Adrenal gland (tissue), 12 donors: ENCODE results near the gene FAM53B. TPM values are rescaled to one million over a fixed set of nuclear protein-coding genes. Genes with fewer than 3 reads are reported as not detected.

ENCODE experiments used
- DNase-seq, 7 donors: peaks; one replicate each; pipeline ENCODE4 v3.0.0-alpha.2; 2019 to 2020
- H3K27ac ChIP-seq, 5 donors: fragments of 200-600 bp; sonication (generic) in 4 of 5; 1 replicate in 3 of 5; 2 replicates in 2 of 5; pipeline versions ENCODE4 v1.5.1 to v1.8.0; 2016 to 2020; ENCODE audit warnings: mild to moderate bottlenecking in 1 of 5
- H3K27me3 ChIP-seq: fragments of 200-600 bp; 2 replicates; pipeline ENCODE4 v1.8.0; 2021
- H3K36me3 ChIP-seq, 2 donors: fragments of 200-600 bp; replicated peaks in 1 of 2; 1 replicate in 1 of 2; 2 replicates in 1 of 2; pipeline versions ENCODE4 v1.5.1 to v1.8.0; 2018 to 2022
- H3K4me1 ChIP-seq, 2 donors: fragments of 200-600 bp; replicated peaks in 1 of 2; 1 replicate in 1 of 2; 2 replicates in 1 of 2; pipeline versions ENCODE4 v1.5.1 to v1.8.0; 2018 to 2021
- H3K4me3 ChIP-seq, 4 donors: fragments of 200-600 bp; sonication (generic) in 3 of 4; one replicate each; pipeline ENCODE4 v1.5.1; 2016 to 2018
- H3K9me3 ChIP-seq, 3 donors: fragments of 200-600 bp; sonication (generic) in 1 of 3; replicated peaks in 1 of 3; 1 replicate in 2 of 3; 2 replicates in 1 of 3; pipeline versions ENCODE4 v1.5.1 to v1.8.0; 2016 to 2021
- POLR2A ChIP-seq, 2 donors: fragments of 450-650 bp; IDR thresholded peaks; one replicate each; pipeline ENCODE4 v1.6.1; 2017; ENCODE audit warnings: antibody characterized with exemption in 2 of 2, mild to moderate bottlenecking in 2 of 2, moderate library complexity in 1 of 2
- WGBS, 4 donors: extraction: QIAGEN DNeasy Blood & Tissue Kit in 2 of 4; methylation state at CpG; one replicate each; pipeline versions ENCODE4 v1.1.5 to v1.1.7; 2013 to 2017; 5-methylcytosine and 5-hydroxymethylcytosine counted together
- intact Hi-C, 2 donors: fragments of 100-400 bp; cut with DNase I; formaldehyde crosslinking; loops; one replicate each; pipeline versions ENCODE4 v1.14.1 to v1.15.0; 2022 to 2023
- polyA plus RNA-seq, 3 donors: library from polyadenylated mRNA; stranded (reverse); fragments of 200-250 nt in 2 of 3; fragments of 350-450 nt in 1 of 3; fragmentation: Illumina TruSeq in 1 of 3; extraction: RNeasy Lipid Tissue Mini Kit (QIAGEN cat#74804) in 1 of 3; gene quantifications; one replicate each; pipeline ENCODE4 v1.2.3, GENCODE V29; 2013 to 2014
- total RNA-seq, 9 donors: library from RNA; depleted of rRNA in 4 of 9; stranded (reverse); fragments of >200 nt in 4 of 9; fragments of 120-200 nt in 1 of 9; fragmentation: NEBNext Ultra II Directional in 1 of 9; extraction: Animal tissue kit (Norgen Biotek cat#: 25700) in 1 of 9; gene quantifications; one replicate each; pipeline versions ENCODE4 v1.1.0 to v1.2.4, GENCODE V29; 2013 to 2023
- TF ChIP-seq, protein P1 (sequence below), 6 experiments: fragments of 450-650 bp in 4 of 6; fragments of 200-600 bp in 2 of 6; sonication (generic) in 1 of 6; IDR thresholded peaks; 1 replicate in 5 of 6; 2 replicates in 1 of 6; pipeline versions ENCODE4 v1.5.1 to v1.8.0; 2016 to 2021; ENCODE audit warnings: antibody characterized with exemption in 6 of 6, mild to moderate bottlenecking in 2 of 6, moderate library complexity in 1 of 6
- donor health status: healthy with polysubstance abuse.
- donor health status: Bipolar disorder and iron deficiency.
- donor health status: DM: yes; HTN: yes; CAD: no.
- donor health status: DM: no; HTN: no; CAD: no.
- donor health status: DM: no; HTN: no; CAD: no.
- donor health status: DM: yes; HTN: yes; CAD: no.

FAM53B gene
- total and polyA plus RNA-seq, 12 donors = 15.1 to 90.9 (median 65.5) TPM

DNA sequence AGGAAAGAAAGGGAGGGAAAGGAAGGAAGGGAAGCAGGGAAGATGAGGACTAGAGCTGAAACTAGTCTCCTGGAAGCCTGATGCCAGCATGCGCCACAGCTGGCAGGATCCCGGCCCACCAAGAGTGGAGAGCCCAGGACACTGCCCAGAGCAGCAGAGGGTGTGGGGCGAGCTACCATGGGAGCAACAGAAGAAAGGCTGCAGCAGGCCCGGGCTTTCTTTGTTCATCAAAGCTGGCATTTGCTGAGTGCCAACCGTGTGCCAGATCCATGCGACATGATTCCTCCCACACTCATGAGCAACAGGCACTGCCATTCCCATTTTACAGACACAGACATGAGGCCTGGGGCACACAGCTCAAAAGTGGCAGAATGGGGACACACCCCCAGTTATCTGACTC lies 68.9 kb downstream of the FAM53B start:
- Histone ChIP-seq H3K4me3 (no peak overlapping the region), H3K27me3 (no peaks in the 10 kb centered on the region), H3K27ac (peak overlapping the region in 4 of 5 donors; percentile 46 to 82 (median 80)), H3K36me3 (no peaks in the 10 kb centered on the region), H3K9me3 (no peaks in the 10 kb centered on the region), H3K4me1 (peaks cover 46 to 96% of the 10 kb centered on the region in 2 donors)
- WGBS, 4 donors = 67 to 80% (median 73%) methylated on average over 3 to 6 of the region's 6 CpGs
- intact Hi-C loops = no loop called here
- TF ChIP-seq POLR2A (IDR thresholded peaks at IDR 0.05) = no peak
- TF ChIP-seq, protein P1, sequence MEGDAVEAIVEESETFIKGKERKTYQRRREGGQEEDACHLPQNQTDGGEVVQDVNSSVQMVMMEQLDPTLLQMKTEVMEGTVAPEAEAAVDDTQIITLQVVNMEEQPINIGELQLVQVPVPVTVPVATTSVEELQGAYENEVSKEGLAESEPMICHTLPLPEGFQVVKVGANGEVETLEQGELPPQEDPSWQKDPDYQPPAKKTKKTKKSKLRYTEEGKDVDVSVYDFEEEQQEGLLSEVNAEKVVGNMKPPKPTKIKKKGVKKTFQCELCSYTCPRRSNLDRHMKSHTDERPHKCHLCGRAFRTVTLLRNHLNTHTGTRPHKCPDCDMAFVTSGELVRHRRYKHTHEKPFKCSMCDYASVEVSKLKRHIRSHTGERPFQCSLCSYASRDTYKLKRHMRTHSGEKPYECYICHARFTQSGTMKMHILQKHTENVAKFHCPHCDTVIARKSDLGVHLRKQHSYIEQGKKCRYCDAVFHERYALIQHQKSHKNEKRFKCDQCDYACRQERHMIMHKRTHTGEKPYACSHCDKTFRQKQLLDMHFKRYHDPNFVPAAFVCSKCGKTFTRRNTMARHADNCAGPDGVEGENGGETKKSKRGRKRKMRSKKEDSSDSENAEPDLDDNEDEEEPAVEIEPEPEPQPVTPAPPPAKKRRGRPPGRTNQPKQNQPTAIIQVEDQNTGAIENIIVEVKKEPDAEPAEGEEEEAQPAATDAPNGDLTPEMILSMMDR (IDR thresholded peaks at IDR 0.05) = no peak
- DNase-seq = no peak

DNA sequence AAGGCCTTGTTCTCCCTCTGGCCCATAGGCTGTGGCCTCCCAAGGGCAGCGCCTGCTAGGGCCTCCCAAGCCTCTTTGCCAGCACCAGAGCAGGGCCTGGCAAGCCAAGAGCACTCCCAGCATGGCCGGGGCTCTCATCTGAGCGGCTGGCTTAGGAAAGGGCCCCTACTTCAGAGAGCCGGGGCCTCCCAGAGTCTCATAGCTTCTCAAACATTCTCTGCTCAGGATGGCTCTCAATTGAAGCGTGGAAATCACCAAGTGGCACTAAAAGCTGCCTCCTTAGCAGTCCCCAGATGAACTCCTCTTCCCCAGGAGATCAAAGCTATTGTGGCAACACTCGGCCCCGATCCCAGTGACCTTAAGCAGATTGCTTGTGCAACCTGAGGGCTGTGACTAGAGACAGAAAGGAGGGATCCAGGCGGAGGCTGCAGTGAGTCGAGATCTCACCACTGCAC lies 69.4 kb downstream of the FAM53B start:
- WGBS, 4 donors = 31 to 55% (median 49%) methylated on average over 2 to 9 of the region's 9 CpGs
- DNase-seq = peak; percentile 61 to 93 (median 92)
- H3K36me3 ChIP-seq = no peaks in the 10 kb centered on the region
- no peaks in the 10 kb centered on the region for H3K9me3 ChIP-seq
- H3K4me3 ChIP-seq = no peak overlapping the region
- TF ChIP-seq, protein P1 (IDR thresholded peaks at IDR 0.05) = no peak
- TF ChIP-seq POLR2A (IDR thresholded peaks at IDR 0.05) = peak in 1 of 2 donors; percentile 64
- intact Hi-C loops = no loop called here
- H3K4me1 ChIP-seq = peaks cover 41 to 91% of the 10 kb centered on the region in 2 donors
- H3K27ac ChIP-seq = peak overlapping the region in 4 of 5 donors; percentile 46 to 82 (median 80)
- H3K27me3 ChIP-seq = no peaks in the 10 kb centered on the region

DNA sequence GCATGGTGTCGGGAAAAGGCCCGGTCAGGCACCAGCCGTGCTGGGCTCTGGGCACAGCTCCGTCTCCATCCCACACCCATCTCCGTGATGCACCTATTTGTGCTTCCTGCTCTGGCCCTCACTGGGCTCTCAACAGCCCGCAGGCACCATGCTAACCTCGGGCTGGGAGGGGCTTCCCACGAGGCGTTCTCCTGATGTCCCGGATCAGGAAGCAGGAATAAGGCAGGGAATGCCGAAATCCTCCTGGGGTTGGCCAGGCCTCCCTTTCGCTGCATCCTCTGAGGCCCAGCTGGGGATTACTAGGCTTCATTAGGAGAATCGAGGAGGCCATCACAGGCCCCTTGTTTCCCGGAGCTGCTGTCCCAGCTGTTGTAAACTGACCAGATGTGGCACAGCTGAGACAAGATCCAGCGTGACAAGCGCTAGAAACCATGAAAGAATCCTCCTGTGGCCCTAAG lies 72.0 kb downstream of the FAM53B start:
- Histone ChIP-seq H3K4me1 (peaks cover 16 to 86% of the 10 kb centered on the region in 2 donors), H3K4me3 (no peak overlapping the region), H3K36me3 (no peaks in the 10 kb centered on the region), H3K27ac (peak overlapping the region in 2 of 5 donors; percentile 79 to 82), H3K27me3 (no peaks in the 10 kb centered on the region), H3K9me3 (no peaks in the 10 kb centered on the region)
- intact Hi-C loops = no loop called here
- 70 to 81% (median 79%) methylated on average over 1 to 16 of the region's 16 CpGs for WGBS, 4 donors
- DNase-seq = no peak
- no peak for TF ChIP-seq POLR2A (IDR thresholded peaks at IDR 0.05)
- TF ChIP-seq, protein P1 (IDR thresholded peaks at IDR 0.05) = no peak

DNA sequence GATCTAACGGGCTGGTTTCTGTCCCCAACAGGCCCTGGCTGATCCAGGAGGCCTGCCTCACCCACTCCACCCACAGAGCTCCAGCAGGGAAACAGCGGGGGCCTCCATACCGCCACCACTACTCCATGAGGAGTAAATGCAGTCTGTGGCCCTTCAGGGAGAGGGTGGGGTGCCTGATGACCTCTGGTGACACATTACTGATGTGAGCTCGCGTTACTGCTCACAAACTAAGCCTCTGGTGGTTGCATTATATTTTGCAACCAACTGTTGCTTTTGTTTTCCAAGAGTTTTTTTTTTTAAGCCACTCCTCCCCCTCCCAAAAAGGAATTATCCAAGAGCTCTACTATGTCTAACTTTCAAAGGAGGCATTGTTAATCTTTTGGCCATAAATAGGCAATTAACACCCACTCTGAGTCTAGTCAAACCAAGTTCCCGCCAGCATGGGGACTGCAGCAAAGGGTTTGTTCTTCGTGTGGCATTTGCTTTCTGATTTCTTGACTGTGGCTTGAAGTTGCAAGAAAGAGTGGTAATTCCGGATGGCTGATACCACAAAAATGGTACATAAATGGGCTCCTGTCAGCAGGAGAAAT lies 72.6 kb downstream of the FAM53B start:
- peaks cover 19 to 84% of the 10 kb centered on the region in 2 donors for H3K4me1 ChIP-seq

More for the DNA sequence above, 72.6 kb downstream of the FAM53B start:
- Histone ChIP-seq H3K27me3 (no peaks in the 10 kb centered on the region), H3K36me3 (no peaks in the 10 kb centered on the region), H3K9me3 (no peaks in the 10 kb centered on the region), H3K27ac (peak overlapping the region in 3 of 5 donors; percentile 33 to 82 (median 79)), H3K4me3 (no peak overlapping the region)
- TF ChIP-seq POLR2A (IDR thresholded peaks at IDR 0.05) = no peak
- TF ChIP-seq, protein P1 (IDR thresholded peaks at IDR 0.05) = peak in 5 of 6 experiments; percentile 9 to 46 (median 35)
- peak in 1 of 7 donors; percentile 49 for DNase-seq
- WGBS, 4 donors = 59 to 73% (median 64%) methylated on average over 8 of the region's 8 CpGs
- intact Hi-C loops = no loop called here
